ENCODE results near the gene COX4I1.

COX4I1 gene

GRCh38 chr16:85773044-85773443 is 26.5 kb upstream of the COX4I1 start:
- H3K9me3 ChIP-seq (ENCODE audit: insufficient read depth, low read depth, low read length), result no peaks in the 10 kb centered on the region
- no peaks in the 10 kb centered on the region for H3F3A ChIP-seq (ENCODE audit: low read depth)
- H3K4me1 ChIP-seq (ENCODE audit: insufficient read depth, low read length, poor library complexity, severe bottlenecking), result no peaks in the 10 kb centered on the region
- no peaks in the 10 kb centered on the region for H3K79me2 ChIP-seq (ENCODE audit: insufficient read depth, low read length)
- H4K20me1 ChIP-seq (ENCODE audit: insufficient read depth, low read length, poor library complexity, severe bottlenecking), result no peaks in the 10 kb centered on the region
- H2AFZ ChIP-seq (ENCODE audit: low read length), result no peak overlapping the region
- H3K27me3 ChIP-seq (ENCODE audit: insufficient read depth, low read length, poor library complexity, severe bottlenecking), result no peaks in the 10 kb centered on the region
- H3K9ac ChIP-seq (ENCODE audit: low read depth, low read length, poor library complexity, severe bottlenecking), result no peak overlapping the region
- no peak for TF ChIP-seq CTCF (conservative IDR thresholded peaks at IDR 0.05; ENCODE audit: low read length)
- TF ChIP-seq EZH2phosphoT487 (IDR thresholded peaks at IDR 0.05; ENCODE audit: borderline replicate concordance), result no peak
- no peak overlapping the region for H3K4me2 ChIP-seq (ENCODE audit: low read depth, low read length, poor library complexity, severe bottlenecking)
- H3K4me3 ChIP-seq (ENCODE audit: low read length, poor library complexity, severe bottlenecking), result no peak overlapping the region
- H3K9me2 ChIP-seq (replicated peaks; ENCODE audit: low read depth, low read length), result no peaks in the 10 kb centered on the region
- peaks cover 13% of the 10 kb centered on the region; the same call in 1 of the 2 replicates for H3K36me3 ChIP-seq (ENCODE audit: insufficient read depth, low read length)

GRCh38 chr16:85774136-85774535 is 25.4 kb upstream of the COX4I1 start:
- no peaks in the 10 kb centered on the region for H3F3A ChIP-seq (ENCODE audit: low read depth)
- H3K27me3 ChIP-seq (ENCODE audit: insufficient read depth, low read length, poor library complexity, severe bottlenecking), result no peaks in the 10 kb centered on the region
- TF ChIP-seq CTCF (conservative IDR thresholded peaks at IDR 0.05; ENCODE audit: low read length), result no peak
- no peak for TF ChIP-seq EZH2phosphoT487 (IDR thresholded peaks at IDR 0.05; ENCODE audit: borderline replicate concordance)
- H3K79me2 ChIP-seq (ENCODE audit: insufficient read depth, low read length), result no peaks in the 10 kb centered on the region
- no peak overlapping the region for H3K4me2 ChIP-seq (ENCODE audit: low read depth, low read length, poor library complexity, severe bottlenecking)
- no peak overlapping the region for H2AFZ ChIP-seq (ENCODE audit: low read length)
- no peaks in the 10 kb centered on the region for H4K20me1 ChIP-seq (ENCODE audit: insufficient read depth, low read length, poor library complexity, severe bottlenecking)
- no peaks in the 10 kb centered on the region for H3K4me1 ChIP-seq (ENCODE audit: insufficient read depth, low read length, poor library complexity, severe bottlenecking)
- no peak overlapping the region for H3K4me3 ChIP-seq (ENCODE audit: low read length, poor library complexity, severe bottlenecking)
- no peaks in the 10 kb centered on the region for H3K9me2 ChIP-seq (replicated peaks; ENCODE audit: low read depth, low read length)
- H3K36me3 ChIP-seq (ENCODE audit: insufficient read depth, low read length), result peaks cover 24% of the 10 kb centered on the region; the same call in 1 of the 2 replicates
- H3K9ac ChIP-seq (ENCODE audit: low read depth, low read length, poor library complexity, severe bottlenecking), result no peak overlapping the region
- H3K9me3 ChIP-seq (ENCODE audit: insufficient read depth, low read depth, low read length), result no peaks in the 10 kb centered on the region

- H3K4me3 ChIP-seq (ENCODE audit: low read length, poor library complexity, severe bottlenecking), result no peak overlapping the region
- no peaks in the 10 kb centered on the region for H3K27me3 ChIP-seq (ENCODE audit: insufficient read depth, low read length, poor library complexity, severe bottlenecking)
- H3F3A ChIP-seq (ENCODE audit: low read depth), result no peaks in the 10 kb centered on the region
- no peaks in the 10 kb centered on the region for H3K9me3 ChIP-seq (ENCODE audit: insufficient read depth, low read depth, low read length)
- no peak overlapping the region for H3K4me2 ChIP-seq (ENCODE audit: low read depth, low read length, poor library complexity, severe bottlenecking)
- H4K20me1 ChIP-seq (ENCODE audit: insufficient read depth, low read length, poor library complexity, severe bottlenecking), result no peaks in the 10 kb centered on the region
- TF ChIP-seq CTCF (conservative IDR thresholded peaks at IDR 0.05; ENCODE audit: low read length) (no peak), EZH2phosphoT487 (IDR thresholded peaks at IDR 0.05; ENCODE audit: borderline replicate concordance) (no peak)
- H3K4me1 ChIP-seq (ENCODE audit: insufficient read depth, low read length, poor library complexity, severe bottlenecking), result no peaks in the 10 kb centered on the region
- H3K9ac ChIP-seq (ENCODE audit: low read depth, low read length, poor library complexity, severe bottlenecking), result no peak overlapping the region
- no peaks in the 10 kb centered on the region for H3K9me2 ChIP-seq (replicated peaks; ENCODE audit: low read depth, low read length)
- H2AFZ ChIP-seq (ENCODE audit: low read length), result no peak overlapping the region
- H3K36me3 ChIP-seq (ENCODE audit: insufficient read depth, low read length), result peaks cover 31% of the 10 kb centered on the region; the same call in 1 of the 2 replicates
- H3K79me2 ChIP-seq (ENCODE audit: insufficient read depth, low read length), result no peaks in the 10 kb centered on the region
Observed at GRCh38 chr16:85774811-85775210, 24.7 kb upstream of the COX4I1 start.

Data from Loucy (cell line).